ENCODE data around the gene KIAA0586.
"Not testable (repeated sequence)": the region's sequence is repeated elsewhere in the genome, so short reads cannot be mapped to it uniquely, and the experiment has no call there.

Gene KIAA0586

GRCh38 chr14:58575956-58576355, 148.4 kb downstream of the KIAA0586 start:
- TF ChIP-seq CTCF (IDR thresholded peaks at IDR 0.05; ENCODE audit: poor library complexity, severe bottlenecking) = no peak
- no peak for ATAC-seq (ENCODE audit: low read depth)
- no peak overlapping the region for H3K4me3 ChIP-seq (ENCODE audit: severe bottlenecking)

GRCh38 chr14:58580035-58580434, 152.5 kb downstream of the KIAA0586 start:
- DNase-seq (ENCODE audit: low spot score); H3K27ac ChIP-seq (ENCODE audit: poor library complexity, severe bottlenecking); H3K27me3 ChIP-seq (ENCODE audit: insufficient read depth, poor library complexity, severe bottlenecking); H3K4me1 ChIP-seq (ENCODE audit: insufficient read depth, poor library complexity, severe bottlenecking); H3K36me3 ChIP-seq (ENCODE audit: low read depth); ATAC-seq (ENCODE audit: low read depth); H3K9me3 ChIP-seq (ENCODE audit: severe bottlenecking); H3K4me3 ChIP-seq (ENCODE audit: severe bottlenecking): not testable (repeated sequence)

More at GRCh38 chr14:58575956-58576355, 148.4 kb downstream of the KIAA0586 start:
- Histone ChIP-seq H3K27me3 (ENCODE audit: insufficient read depth, poor library complexity, severe bottlenecking) (no peaks in the 10 kb centered on the region), H3K36me3 (ENCODE audit: low read depth) (no peaks in the 10 kb centered on the region), H3K9me3 (ENCODE audit: severe bottlenecking) (no peaks in the 10 kb centered on the region), H3K4me1 (ENCODE audit: insufficient read depth, poor library complexity, severe bottlenecking) (no peaks in the 10 kb centered on the region), H3K27ac (ENCODE audit: poor library complexity, severe bottlenecking) (no peak overlapping the region)
- no peak for DNase-seq (ENCODE audit: low spot score)

- not testable (repeated sequence) for H3K27ac ChIP-seq (ENCODE audit: poor library complexity, severe bottlenecking); H3K9me3 ChIP-seq (ENCODE audit: severe bottlenecking); H3K4me1 ChIP-seq (ENCODE audit: insufficient read depth, poor library complexity, severe bottlenecking); H3K4me3 ChIP-seq (ENCODE audit: severe bottlenecking); ATAC-seq (ENCODE audit: low read depth); DNase-seq (ENCODE audit: low spot score); H3K27me3 ChIP-seq (ENCODE audit: insufficient read depth, poor library complexity, severe bottlenecking); H3K36me3 ChIP-seq (ENCODE audit: low read depth)
Measured at GRCh38 chr14:58581389-58581788, 153.9 kb downstream of the KIAA0586 start.

- no peak for TF ChIP-seq CTCF (IDR thresholded peaks at IDR 0.05; ENCODE audit: poor library complexity, severe bottlenecking)
- ATAC-seq (ENCODE audit: low read depth) (no peak), DNase-seq (ENCODE audit: low spot score) (no peak)
Measured at GRCh38 chr14:58584383-58584782, 156.9 kb downstream of the KIAA0586 start.

GRCh38 chr14:58587271-58587670, 159.8 kb downstream of the KIAA0586 start:
- Histone ChIP-seq H3K9me3 (ENCODE audit: severe bottlenecking) (no peaks in the 10 kb centered on the region), H3K27me3 (ENCODE audit: insufficient read depth, poor library complexity, severe bottlenecking) (peaks cover 4% of the 10 kb centered on the region), H3K4me3 (ENCODE audit: severe bottlenecking) (no peak overlapping the region), H3K4me1 (ENCODE audit: insufficient read depth, poor library complexity, severe bottlenecking) (no peaks in the 10 kb centered on the region), H3K27ac (ENCODE audit: poor library complexity, severe bottlenecking) (no peak overlapping the region), H3K36me3 (ENCODE audit: low read depth) (no peaks in the 10 kb centered on the region)
- DNase-seq (ENCODE audit: low spot score) (no peak), ATAC-seq (ENCODE audit: low read depth) (no peak)
- no peak for TF ChIP-seq CTCF (IDR thresholded peaks at IDR 0.05; ENCODE audit: poor library complexity, severe bottlenecking)

More at GRCh38 chr14:58584383-58584782, 156.9 kb downstream of the KIAA0586 start:
- H3K9me3 ChIP-seq (ENCODE audit: severe bottlenecking) = no peaks in the 10 kb centered on the region
- no peaks in the 10 kb centered on the region for H3K36me3 ChIP-seq (ENCODE audit: low read depth)
- H3K4me3 ChIP-seq (ENCODE audit: severe bottlenecking) = no peak overlapping the region
- H3K4me1 ChIP-seq (ENCODE audit: insufficient read depth, poor library complexity, severe bottlenecking) = no peaks in the 10 kb centered on the region
- no peak overlapping the region for H3K27ac ChIP-seq (ENCODE audit: poor library complexity, severe bottlenecking)
- H3K27me3 ChIP-seq (ENCODE audit: insufficient read depth, poor library complexity, severe bottlenecking) = no peaks in the 10 kb centered on the region

GRCh38 chr14:58588321-58588720, 160.8 kb downstream of the KIAA0586 start:
- not testable (repeated sequence) for DNase-seq (ENCODE audit: low spot score); H3K9me3 ChIP-seq (ENCODE audit: severe bottlenecking); H3K27ac ChIP-seq (ENCODE audit: poor library complexity, severe bottlenecking); H3K36me3 ChIP-seq (ENCODE audit: low read depth); ATAC-seq (ENCODE audit: low read depth); H3K4me3 ChIP-seq (ENCODE audit: severe bottlenecking); H3K27me3 ChIP-seq (ENCODE audit: insufficient read depth, poor library complexity, severe bottlenecking); H3K4me1 ChIP-seq (ENCODE audit: insufficient read depth, poor library complexity, severe bottlenecking)
